Activated naive CD4-positive, alpha-beta T cell treated with anti-CD3 and anti-CD28 coated beads for 36 hours (primary cell): ENCODE measurements around the gene SDK1. TPM values are rescaled to one million over a fixed set of nuclear protein-coding genes. Genes with fewer than 3 reads are reported as not detected.

ENCODE experiments used
- CTCF ChIA-PET: fragments of 350-600 bp; sonication (Branson Sonifier 250); formaldehyde crosslinking; loops from one replicate; lab custom pipeline; 2021; ENCODE audit warnings: antibody characterized with exemption; lab: Charles Lee
- DNase-seq: peaks from one replicate; pipeline ENCODE4 v3.0.0-alpha.2; 2020
- H3K27ac Mint-ChIP-seq: one replicate; pipeline ENCODE4 v1.8.0; 2021; ENCODE audit warnings: mild to moderate bottlenecking, mixed read lengths
- H3K27me3 Mint-ChIP-seq: one replicate; pipeline ENCODE4 v1.8.0; 2021; ENCODE audit warnings: low read depth, mixed read lengths
- H3K36me3 Mint-ChIP-seq: one replicate; pipeline ENCODE4 v1.8.0; 2021; ENCODE audit warnings: low read depth, mixed read lengths
- H3K4me1 Mint-ChIP-seq: one replicate; pipeline ENCODE4 v1.8.0; 2021; ENCODE audit warnings: low read depth, mixed read lengths
- H3K4me3 Mint-ChIP-seq: one replicate; pipeline ENCODE4 v1.8.0; 2021; ENCODE audit warnings: mild to moderate bottlenecking, moderate library complexity, mixed read lengths
- H3K9me3 Mint-ChIP-seq: one replicate; pipeline ENCODE4 v1.8.0; 2021; ENCODE audit warnings: mixed read lengths
- intact Hi-C: fragments of 100-400 bp; cut with micrococcal nuclease; formaldehyde crosslinking; loops from one replicate; pipeline ENCODE4 v1.15.1; 2023
- total RNA-seq, 2 experiments: library from RNA; stranded (reverse); gene quantifications; one replicate each; pipeline ENCODE4 v1.2.3, GENCODE V29; 2021

The SDK1 gene
- total RNA-seq, 2 experiments from 2014 or later, result 1.3 to 2.0 TPM

DNA sequence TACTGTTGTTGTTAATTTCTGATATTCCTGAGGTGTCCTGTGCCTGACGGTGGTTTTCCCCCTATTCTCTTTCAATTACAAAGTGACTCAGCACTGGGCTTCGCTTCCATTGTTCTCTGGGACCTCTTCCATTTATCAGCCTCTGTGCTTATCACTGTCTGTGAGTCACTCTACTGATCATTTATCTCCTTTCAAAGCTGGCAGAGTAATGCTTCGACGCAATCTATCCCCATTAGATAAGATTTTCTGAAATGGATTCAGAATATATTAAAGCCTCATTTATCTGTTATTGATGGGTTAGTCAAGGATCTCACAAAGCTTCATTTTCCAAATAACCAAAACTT lies 679.2 kb downstream of the SDK1 start:
- H3K27me3 Mint-ChIP-seq, result no peaks in the 10 kb centered on the region
- H3K27ac Mint-ChIP-seq, result no peak overlapping the region
- no peak for DNase-seq
- no peaks in the 10 kb centered on the region for H3K36me3 Mint-ChIP-seq
- no peak overlapping the region for H3K4me3 Mint-ChIP-seq
- H3K4me1 Mint-ChIP-seq, result no peaks in the 10 kb centered on the region
- intact Hi-C loops, result no loop called here
- no peaks in the 10 kb centered on the region for H3K9me3 Mint-ChIP-seq
- CTCF ChIA-PET, result interaction anchor here (0.6 kb wide), 1 partner anchor 706 kb away, joined by 3 read pairs; no protein-coding TSS in a partner anchor

DNA sequence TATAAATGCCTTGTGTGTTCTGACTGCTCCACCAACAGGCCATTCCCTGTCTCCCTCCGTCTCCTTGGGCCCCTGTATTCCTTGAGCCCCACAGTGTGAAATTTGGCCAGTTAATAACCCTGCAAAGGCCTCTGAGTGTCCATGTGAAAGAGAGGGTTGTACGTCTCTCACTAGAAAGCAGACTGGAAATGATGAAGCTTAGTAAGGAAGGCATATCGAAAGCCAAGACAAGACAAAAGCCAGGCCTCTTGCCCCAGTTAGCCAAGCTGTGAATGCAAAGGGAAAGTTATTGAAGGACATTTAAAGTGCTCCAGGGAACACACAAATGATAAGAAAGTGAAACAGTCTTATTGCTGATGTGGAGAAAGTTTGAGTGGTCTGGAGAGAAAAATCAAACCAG lies 680.2 kb downstream of the SDK1 start:
- intact Hi-C loops, result no loop called here

DNA sequence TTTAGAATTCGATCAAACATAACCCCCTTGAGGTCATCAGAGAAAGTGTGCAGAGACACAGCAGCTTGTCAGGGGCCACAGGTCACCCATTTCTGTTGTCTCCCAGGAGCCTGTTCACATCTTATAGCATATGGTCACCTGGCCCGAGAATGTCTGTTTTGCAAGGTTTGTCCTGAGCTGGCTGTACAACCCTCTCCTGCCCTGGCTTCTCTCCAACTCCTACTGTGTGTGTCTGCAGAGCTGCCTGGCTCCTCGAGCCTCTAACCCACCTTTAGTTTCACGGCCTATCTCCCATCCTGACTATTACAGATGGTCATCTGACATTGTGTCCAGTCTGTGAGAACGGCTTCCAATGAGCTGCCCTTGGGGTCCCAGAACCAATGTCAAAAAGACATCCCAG lies 683.4 kb downstream of the SDK1 start:
- Mint-ChIP-seq H3K27me3 (no peaks in the 10 kb centered on the region), H3K27ac (no peak overlapping the region), H3K4me1 (no peaks in the 10 kb centered on the region), H3K4me3 (no peak overlapping the region), H3K36me3 (no peaks in the 10 kb centered on the region), H3K9me3 (no peaks in the 10 kb centered on the region)
- CTCF ChIA-PET, result no interaction called here
- DNase-seq, result no peak
- intact Hi-C loops, result no loop called here

More for the DNA sequence above, 680.2 kb downstream of the SDK1 start:
- CTCF ChIA-PET, result no interaction called here
- Mint-ChIP-seq H3K4me1 (no peaks in the 10 kb centered on the region), H3K36me3 (no peaks in the 10 kb centered on the region), H3K9me3 (no peaks in the 10 kb centered on the region), H3K27me3 (no peaks in the 10 kb centered on the region), H3K27ac (no peak overlapping the region), H3K4me3 (no peak overlapping the region)
- DNase-seq, result no peak

DNA sequence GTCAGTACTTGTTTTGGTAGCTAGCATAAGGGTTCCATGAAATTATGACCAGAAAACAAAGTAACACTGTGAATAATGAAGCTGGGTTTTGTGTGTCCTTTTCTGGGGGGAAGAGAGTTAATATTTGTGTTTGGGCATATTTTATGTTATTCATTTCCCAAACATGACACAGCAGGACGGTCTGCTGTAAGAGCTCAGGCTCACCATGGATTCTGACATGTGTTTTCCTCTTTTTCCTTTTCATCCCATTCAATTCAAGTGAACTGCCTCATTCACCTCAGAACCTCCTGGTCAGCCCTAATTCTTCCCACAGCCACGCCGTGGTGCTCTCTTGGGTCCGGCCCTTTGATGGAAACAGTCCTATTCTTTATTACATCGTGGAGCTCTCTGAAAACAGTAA lies 685.9 kb downstream of the SDK1 start:
- H3K27ac Mint-ChIP-seq, result no peak overlapping the region
- intact Hi-C loops, result no loop called here
- no peaks in the 10 kb centered on the region for H3K4me1 Mint-ChIP-seq
- CTCF ChIA-PET, result no interaction called here
- DNase-seq, result no peak
- no peaks in the 10 kb centered on the region for H3K9me3 Mint-ChIP-seq
- H3K36me3 Mint-ChIP-seq, result no peaks in the 10 kb centered on the region
- H3K27me3 Mint-ChIP-seq, result no peaks in the 10 kb centered on the region
- no peak overlapping the region for H3K4me3 Mint-ChIP-seq

DNA sequence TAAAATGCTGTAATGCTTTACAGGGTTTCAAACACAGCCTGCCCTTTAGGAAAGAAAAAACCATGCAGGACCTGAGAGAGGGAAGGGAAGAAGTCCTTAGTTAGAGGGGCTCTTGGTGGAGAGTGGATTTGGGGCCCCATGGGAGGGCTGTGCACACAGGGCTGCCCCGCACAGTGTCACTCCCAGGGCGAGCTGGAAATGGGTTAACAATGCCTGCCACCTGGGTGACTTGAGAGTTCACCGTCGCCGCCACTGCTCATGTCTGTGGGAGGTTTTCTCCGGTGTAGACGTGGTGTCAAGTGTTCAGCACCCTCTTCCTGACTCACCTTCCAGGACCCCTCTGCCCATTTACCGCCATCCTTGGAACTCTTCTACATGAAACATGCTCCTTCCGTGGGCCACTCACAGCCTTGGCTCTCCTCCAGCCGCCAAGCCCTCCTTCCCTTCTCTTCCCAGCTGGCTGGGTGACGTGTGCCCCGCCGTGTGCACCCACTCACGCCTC lies 686.4 kb downstream of the SDK1 start:
- no peaks in the 10 kb centered on the region for H3K9me3 Mint-ChIP-seq
- H3K27ac Mint-ChIP-seq, result no peak overlapping the region
- H3K36me3 Mint-ChIP-seq, result no peaks in the 10 kb centered on the region
- CTCF ChIA-PET, result interaction anchor here (0.7 kb wide), 1 partner anchor 673 kb away, joined by 4 read pairs; no protein-coding TSS in a partner anchor
- H3K4me3 Mint-ChIP-seq, result no peak overlapping the region
- DNase-seq, result no peak
- no peaks in the 10 kb centered on the region for H3K4me1 Mint-ChIP-seq
- H3K27me3 Mint-ChIP-seq, result no peaks in the 10 kb centered on the region
- intact Hi-C loops, result no loop called here

DNA sequence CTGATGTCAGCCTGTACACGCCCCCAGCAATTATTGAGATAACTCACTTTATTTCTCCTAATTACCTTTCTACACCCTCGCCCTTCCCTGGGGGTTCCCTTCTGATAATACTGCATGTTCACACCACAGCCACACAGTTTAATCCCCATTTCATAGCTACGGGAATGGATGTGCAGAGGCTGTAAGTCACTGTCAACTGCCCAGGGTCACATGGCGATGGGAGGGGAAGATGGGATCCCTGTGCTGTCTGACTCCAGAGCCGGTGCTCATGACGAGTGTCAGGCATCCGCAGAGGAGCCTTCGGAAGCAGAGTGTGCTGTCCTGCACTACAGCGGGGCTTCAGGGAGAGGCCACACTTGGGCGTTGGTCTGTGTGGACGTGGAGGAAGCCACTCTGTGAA lies 688.7 kb downstream of the SDK1 start:
- H3K27ac Mint-ChIP-seq, result no peak overlapping the region
- no peaks in the 10 kb centered on the region for H3K36me3 Mint-ChIP-seq
- intact Hi-C loops, result no loop called here
- H3K4me1 Mint-ChIP-seq, result no peaks in the 10 kb centered on the region
- H3K9me3 Mint-ChIP-seq, result no peaks in the 10 kb centered on the region
- H3K4me3 Mint-ChIP-seq, result no peak overlapping the region
- H3K27me3 Mint-ChIP-seq, result peaks cover 1% of the 10 kb centered on the region
- CTCF ChIA-PET, result no interaction called here
- DNase-seq, result no peak

DNA sequence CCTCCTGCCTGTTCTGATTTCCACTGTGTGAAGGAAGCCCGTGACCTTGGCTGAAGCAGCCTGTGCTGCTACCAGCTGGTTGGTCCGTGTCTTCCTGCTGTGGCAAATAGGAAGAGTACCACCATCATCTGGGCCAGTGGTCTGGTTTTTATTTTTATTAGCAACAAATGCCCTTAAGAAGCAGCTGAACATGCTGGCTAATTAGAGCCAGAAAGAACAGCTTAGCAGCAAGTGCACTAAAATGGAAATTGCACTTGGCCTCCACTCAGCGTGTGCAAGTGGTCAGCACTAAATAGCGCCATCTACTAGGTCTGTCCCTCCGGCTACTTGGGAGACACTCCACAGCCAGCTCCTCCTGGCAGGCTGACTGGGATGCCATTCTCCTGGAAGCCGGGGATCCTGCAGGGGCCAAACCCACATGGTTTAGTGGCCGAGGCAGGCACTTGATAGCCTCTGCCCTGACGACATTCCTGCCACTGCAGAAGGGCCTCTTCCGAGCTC lies 690.7 kb downstream of the SDK1 start:
- no peak overlapping the region for H3K27ac Mint-ChIP-seq
- H3K27me3 Mint-ChIP-seq, result peaks cover 5% of the 10 kb centered on the region
- no peaks in the 10 kb centered on the region for H3K36me3 Mint-ChIP-seq
- H3K4me3 Mint-ChIP-seq, result no peak overlapping the region
- no peak for DNase-seq
- no peaks in the 10 kb centered on the region for H3K9me3 Mint-ChIP-seq
- H3K4me1 Mint-ChIP-seq, result no peaks in the 10 kb centered on the region
- CTCF ChIA-PET, result no interaction called here
- intact Hi-C loops, result no loop called here

DNA sequence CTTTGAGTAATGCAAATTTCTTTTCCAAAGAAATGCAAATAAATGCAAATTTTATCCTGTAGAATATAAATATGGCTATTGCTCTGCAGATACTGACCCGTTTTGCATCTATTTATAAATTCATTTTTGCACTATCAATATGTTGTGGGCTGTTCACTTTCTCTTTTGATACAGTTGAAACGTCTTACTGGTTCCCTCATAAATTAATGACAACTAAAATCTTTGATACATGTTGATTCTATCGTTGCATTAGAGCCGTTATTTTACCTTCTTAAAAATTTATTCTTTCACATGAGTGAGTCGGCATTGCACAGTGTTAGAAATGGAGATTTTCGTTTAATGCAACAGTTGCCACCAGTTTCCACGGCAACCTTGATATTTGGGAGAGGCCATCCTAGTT lies 691.8 kb downstream of the SDK1 start:
- DNase-seq, result no peak
- Mint-ChIP-seq H3K4me1 (no peaks in the 10 kb centered on the region), H3K27ac (no peak overlapping the region), H3K9me3 (no peaks in the 10 kb centered on the region), H3K36me3 (no peaks in the 10 kb centered on the region), H3K4me3 (no peak overlapping the region), H3K27me3 (peaks cover 5% of the 10 kb centered on the region)
- CTCF ChIA-PET, result no interaction called here
- intact Hi-C loops, result no loop called here

DNA sequence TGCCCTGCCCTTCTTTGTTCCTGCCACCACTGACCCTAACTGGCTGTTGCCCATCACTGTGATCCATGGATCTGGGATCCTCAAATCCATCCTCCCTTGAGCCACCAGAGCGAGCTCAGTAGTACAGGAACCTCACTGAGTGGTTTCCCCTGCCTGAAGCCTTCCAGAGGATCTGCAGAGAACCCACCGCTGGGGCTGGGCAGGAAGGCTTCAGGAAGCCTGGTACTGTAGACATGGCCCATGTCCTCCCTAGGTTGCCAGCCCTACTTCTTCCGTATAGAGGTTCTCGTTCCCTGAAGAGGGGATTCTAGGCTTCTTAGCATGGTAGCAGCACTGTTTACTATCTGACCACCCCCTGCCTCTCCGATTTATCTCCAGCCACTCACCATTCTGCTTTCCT lies 693.7 kb downstream of the SDK1 start:
- peaks cover 5% of the 10 kb centered on the region for H3K27me3 Mint-ChIP-seq
- DNase-seq, result no peak
- no peaks in the 10 kb centered on the region for H3K4me1 Mint-ChIP-seq
- intact Hi-C loops, result no loop called here
- CTCF ChIA-PET, result no interaction called here
- H3K27ac Mint-ChIP-seq, result no peak overlapping the region
- no peaks in the 10 kb centered on the region for H3K36me3 Mint-ChIP-seq
- no peaks in the 10 kb centered on the region for H3K9me3 Mint-ChIP-seq
- H3K4me3 Mint-ChIP-seq, result no peak overlapping the region

DNA sequence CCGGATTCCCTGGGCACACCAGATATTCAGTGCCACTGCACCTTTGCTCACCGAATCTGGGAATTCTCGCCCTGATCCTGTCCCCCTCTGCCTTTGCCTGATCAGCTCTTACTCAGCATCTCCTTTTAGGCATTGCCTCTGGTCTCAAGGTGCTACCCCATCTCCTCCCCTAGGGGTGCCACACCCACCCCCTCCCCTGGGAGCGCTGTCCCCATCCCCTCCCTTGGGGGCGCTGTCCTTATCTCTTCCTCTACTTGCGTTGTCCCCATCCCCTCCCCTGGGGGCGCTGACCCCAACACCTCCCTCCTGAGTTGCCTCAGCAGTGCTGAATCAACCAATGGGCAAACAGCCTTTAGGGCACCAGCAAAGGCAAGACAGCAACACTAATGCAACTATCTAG lies 694.1 kb downstream of the SDK1 start:
- Mint-ChIP-seq H3K9me3 (no peaks in the 10 kb centered on the region), H3K4me1 (no peaks in the 10 kb centered on the region), H3K36me3 (no peaks in the 10 kb centered on the region), H3K27ac (no peak overlapping the region), H3K27me3 (peaks cover 5% of the 10 kb centered on the region), H3K4me3 (no peak overlapping the region)
- DNase-seq, result peak; percentile 22
- CTCF ChIA-PET, result no interaction called here
- intact Hi-C loops, result no loop called here

DNA sequence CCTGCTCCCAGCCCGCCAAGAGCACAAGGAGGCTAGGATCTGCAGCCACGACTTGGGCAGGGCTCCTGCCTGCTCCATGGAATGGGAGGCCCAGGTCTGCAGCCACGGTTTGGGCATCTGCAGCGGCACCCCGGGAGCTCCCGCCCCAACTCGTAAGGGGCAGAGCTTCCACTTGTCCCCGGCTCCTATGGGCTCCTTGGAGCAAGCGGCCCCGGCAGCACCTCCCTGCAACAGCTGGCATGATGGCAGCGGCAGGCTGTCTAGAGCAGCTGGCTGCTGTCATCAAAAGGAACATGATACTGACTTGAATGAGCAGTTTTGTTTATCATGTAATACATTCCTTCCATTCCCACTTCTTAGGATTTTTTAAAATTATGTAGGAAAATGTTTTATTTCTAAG lies 697.0 kb downstream of the SDK1 start:
- CTCF ChIA-PET, result no interaction called here
- Mint-ChIP-seq H3K27ac (no peak overlapping the region), H3K4me3 (no peak overlapping the region), H3K27me3 (peaks cover 5% of the 10 kb centered on the region), H3K36me3 (no peaks in the 10 kb centered on the region), H3K9me3 (no peaks in the 10 kb centered on the region), H3K4me1 (no peaks in the 10 kb centered on the region)
- DNase-seq, result no peak
- intact Hi-C loops, result no loop called here

DNA sequence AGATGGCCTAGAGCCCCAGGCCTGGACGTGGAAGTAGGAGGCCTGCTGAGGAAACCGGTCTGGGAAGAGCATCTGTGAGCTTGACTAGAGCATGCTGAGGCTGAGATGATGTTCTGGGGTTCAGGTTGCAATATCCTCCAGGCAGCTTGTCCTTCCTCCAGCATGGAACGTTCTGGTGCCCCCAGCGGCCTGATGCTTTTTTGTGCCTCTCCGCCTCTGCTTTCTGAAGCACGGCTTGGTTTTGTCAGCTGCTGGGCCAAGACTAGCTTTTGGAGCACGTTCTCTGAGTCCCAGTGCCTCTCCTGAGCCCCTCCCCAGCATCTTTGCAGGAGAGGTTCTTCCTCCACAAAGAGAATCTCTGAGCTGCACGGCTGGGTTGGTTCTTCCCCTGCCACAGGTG lies 699.1 kb downstream of the SDK1 start:
- Mint-ChIP-seq H3K4me1 (no peaks in the 10 kb centered on the region), H3K9me3 (no peaks in the 10 kb centered on the region), H3K27ac (no peak overlapping the region), H3K4me3 (no peak overlapping the region), H3K36me3 (no peaks in the 10 kb centered on the region), H3K27me3 (no peaks in the 10 kb centered on the region)
- DNase-seq, result no peak
- CTCF ChIA-PET, result interaction anchor here (0.5 kb wide), 1 partner anchor 149 kb away, joined by 3 read pairs; no protein-coding TSS in a partner anchor
- intact Hi-C loops, result no loop called here

DNA sequence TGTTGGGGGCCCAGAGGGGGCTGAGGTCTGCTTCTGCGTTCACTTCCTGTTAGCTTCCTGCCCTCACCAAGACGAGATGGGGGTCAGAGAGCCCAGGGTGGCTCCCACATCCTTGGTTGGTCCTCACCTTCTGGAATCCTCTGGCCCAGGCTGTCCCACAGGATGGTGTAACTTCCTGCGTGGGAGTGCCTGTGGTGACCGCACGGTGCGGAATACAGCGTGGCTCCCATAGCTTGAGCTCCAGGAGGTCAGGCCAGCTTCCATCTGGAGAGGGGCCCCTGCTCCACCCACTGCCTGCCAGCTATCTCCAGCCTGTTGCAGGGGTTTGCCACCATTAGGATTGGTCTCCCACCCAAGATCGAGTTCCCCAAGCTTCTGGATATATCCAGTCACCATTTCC lies 699.9 kb downstream of the SDK1 start:
- Mint-ChIP-seq H3K36me3 (no peaks in the 10 kb centered on the region), H3K27ac (no peak overlapping the region), H3K4me3 (no peak overlapping the region), H3K9me3 (no peaks in the 10 kb centered on the region), H3K4me1 (no peaks in the 10 kb centered on the region), H3K27me3 (no peaks in the 10 kb centered on the region)
- intact Hi-C loops, result no loop called here
- CTCF ChIA-PET, result no interaction called here
- no peak for DNase-seq
